Activated naive CD8-positive, alpha-beta T cell treated with anti-CD3 and anti-CD28 coated beads, Interleukin-2, amount 50 U/mL, for 24 hours (primary cell): Measurements from ENCODE around the gene GINS3.

ENCODE experiments used
- ATAC-seq: fragments of 150-1000 bp; cut with Tn5 transposase; one replicate; pipeline ENCODE4 v1.10.0; 2021
- DNase-seq: peaks from one replicate; pipeline ENCODE4 v3.0.0; 2021
- H3K27ac Mint-ChIP-seq: one replicate; pipeline ENCODE4 v1.8.0; 2021; ENCODE audit warnings: mild to moderate bottlenecking, mixed read lengths
- H3K27me3 Mint-ChIP-seq: one replicate; pipeline ENCODE4 v1.8.0; 2021; ENCODE audit warnings: mixed read lengths
- H3K36me3 Mint-ChIP-seq: one replicate; pipeline ENCODE4 v1.8.0; 2021; ENCODE audit warnings: low read depth, mixed read lengths
- H3K4me1 Mint-ChIP-seq: one replicate; pipeline ENCODE4 v1.8.0; 2021; ENCODE audit warnings: mixed read lengths
- H3K4me3 Mint-ChIP-seq: one replicate; pipeline ENCODE4 v1.8.0; 2021; ENCODE audit warnings: mild to moderate bottlenecking, moderate library complexity, mixed read lengths
- H3K9me3 Mint-ChIP-seq: one replicate; pipeline ENCODE4 v1.8.0; 2021; ENCODE audit warnings: mixed read lengths

Gene GINS3

GRCh38 chr16:58451945-58452401 lies 59.7 kb downstream of the GINS3 start:
- no peak for DNase-seq
- Mint-ChIP-seq H3K36me3 (no peaks in the 10 kb centered on the region), H3K4me3 (no peak overlapping the region), H3K27ac (no peak overlapping the region), H3K27me3 (peaks cover 6% of the 10 kb centered on the region), H3K4me1 (no peaks in the 10 kb centered on the region), H3K9me3 (no peaks in the 10 kb centered on the region)
- ATAC-seq, result no peak

- H3K4me1 Mint-ChIP-seq, result no peaks in the 10 kb centered on the region
- peaks cover 10% of the 10 kb centered on the region for H3K27me3 Mint-ChIP-seq
- H3K9me3 Mint-ChIP-seq, result no peaks in the 10 kb centered on the region
- H3K36me3 Mint-ChIP-seq, result no peaks in the 10 kb centered on the region
- H3K27ac Mint-ChIP-seq, result no peak overlapping the region
- ATAC-seq, result no peak
- no peak overlapping the region for H3K4me3 Mint-ChIP-seq
- DNase-seq, result no peak
These were observed 60.4 kb downstream of the GINS3 start for GRCh38 chr16:58452640-58453039.

GRCh38 chr16:58454178-58454577 lies 61.9 kb downstream of the GINS3 start:
- H3K27me3 Mint-ChIP-seq, result peaks cover 12% of the 10 kb centered on the region
- no peaks in the 10 kb centered on the region for H3K36me3 Mint-ChIP-seq
- H3K27ac Mint-ChIP-seq, result no peak overlapping the region
- DNase-seq, result no peak
- no peaks in the 10 kb centered on the region for H3K9me3 Mint-ChIP-seq
- ATAC-seq, result no peak
- peaks cover 3% of the 10 kb centered on the region for H3K4me1 Mint-ChIP-seq
- H3K4me3 Mint-ChIP-seq, result no peak overlapping the region

- peaks cover 14% of the 10 kb centered on the region for H3K27me3 Mint-ChIP-seq
- no peak overlapping the region for H3K27ac Mint-ChIP-seq
- H3K4me1 Mint-ChIP-seq, result peaks cover 10% of the 10 kb centered on the region
- DNase-seq, result no peak
- no peaks in the 10 kb centered on the region for H3K9me3 Mint-ChIP-seq
- H3K36me3 Mint-ChIP-seq, result no peaks in the 10 kb centered on the region
- ATAC-seq, result no peak
- H3K4me3 Mint-ChIP-seq, result no peak overlapping the region
These were observed 62.6 kb downstream of the GINS3 start for GRCh38 chr16:58454856-58455255.
